ENCODE measurements around the gene NMNAT1. TPM values are rescaled to one million over a fixed set of nuclear protein-coding genes. Genes with fewer than 3 reads are reported as not detected.

Gene NMNAT1
- total RNA-seq, 2 donors from 2014 or later: 5.4 to 7.9 TPM

- H3K4me3 ChIP-seq (ENCODE audit: low read length): peak within 1 kb of the TSS; percentile 86
- peaks cover 16% of the 10 kb centered on the region for H3K36me3 ChIP-seq (ENCODE audit: control insufficient read depth, insufficient read depth, low read length)
- peak within 1 kb of the TSS; percentile 92 for H3K27ac ChIP-seq (ENCODE audit: low read depth, low read length)
- no peaks in the 10 kb centered on the region for H3K27me3 Mint-ChIP-seq (ENCODE audit: insufficient read depth)
- WGBS, 2 experiments (ENCODE audit: insufficient coverage in 1 of 2, insufficient read length in 1 of 2): 0% methylated on average over 15 to 69 of the region's 73 CpGs
- peak; percentile 98 for TF ChIP-seq CTCF (conservative IDR thresholded peaks at IDR 0.05)
- H3K9ac ChIP-seq (ENCODE audit: extremely low read depth, low read length, poor library complexity, severe bottlenecking): peak within 1 kb of the TSS; percentile 89
- no peaks in the 10 kb centered on the region for H3K4me1 ChIP-seq (ENCODE audit: control insufficient read depth, insufficient read depth, low read length)
- no peaks in the 10 kb centered on the region for H3K9me3 ChIP-seq (ENCODE audit: control insufficient read depth, low read length)
- peak within 1 kb of the TSS; percentile 98 for H3K4me3 Mint-ChIP-seq
- peaks cover 20% of the 10 kb centered on the region for H3K36me3 Mint-ChIP-seq (ENCODE audit: low read depth)
- no peaks in the 10 kb centered on the region for H3K27me3 ChIP-seq (ENCODE audit: control insufficient read depth, insufficient read depth, low read length, poor library complexity, severe bottlenecking)
- peak within 1 kb of the TSS; percentile 100 for H3K27ac Mint-ChIP-seq
- DNase-seq: peak; percentile 100
- peaks cover 10% of the 10 kb centered on the region for H3K9me3 Mint-ChIP-seq
- H3K4me1 Mint-ChIP-seq: peaks cover 16% of the 10 kb centered on the region
Observed at GRCh38 chr1:10032590-10033358, 89.5 kb downstream of the NMNAT1 start, which contains the start of gene UBE4B. Gene UBE4B, plus strand, starts transcription at chr1:10032958. Its CDS starts 713 bp downstream, at chr1:10033671.

- Histone ChIP-seq H3K27me3 (ENCODE audit: control insufficient read depth, insufficient read depth, low read length, poor library complexity, severe bottlenecking) (no peaks in the 10 kb centered on the region), H3K36me3 (ENCODE audit: control insufficient read depth, insufficient read depth, low read length) (peaks cover 22% of the 10 kb centered on the region), H3K4me1 (ENCODE audit: control insufficient read depth, insufficient read depth, low read length) (no peaks in the 10 kb centered on the region), H3K9me3 (ENCODE audit: control insufficient read depth, low read length) (no peaks in the 10 kb centered on the region), H3K27ac (ENCODE audit: low read depth, low read length) (peak overlapping the region; percentile 92), H3K9ac (ENCODE audit: extremely low read depth, low read length, poor library complexity, severe bottlenecking) (peak overlapping the region; percentile 89), H3K4me3 (ENCODE audit: low read length) (peak overlapping the region; percentile 86)
- Mint-ChIP-seq H3K4me3 (peak overlapping the region; percentile 98), H3K4me1 (peaks cover 16% of the 10 kb centered on the region), H3K36me3 (ENCODE audit: low read depth) (peaks cover 23% of the 10 kb centered on the region), H3K27me3 (ENCODE audit: insufficient read depth) (no peaks in the 10 kb centered on the region), H3K9me3 (peaks cover 8% of the 10 kb centered on the region), H3K27ac (peak overlapping the region; percentile 100)
- WGBS, 2 experiments (ENCODE audit: insufficient coverage in 1 of 2, insufficient read length in 1 of 2): 0% methylated on average over 10 to 19 of the region's 19 CpGs
- no peak for TF ChIP-seq CTCF (conservative IDR thresholded peaks at IDR 0.05)
- peak; percentile 81 for DNase-seq
Observed at GRCh38 chr1:10033359-10033845, 90.1 kb downstream of the NMNAT1 start.

Small RNA genes lying within 50 kb of the gene (microRNA-seq; reads per million reads assigned to microRNA genes)
- gene MIR5697 (ENCODE audit: borderline microRNAs expressed): not detected

Other genes with a start within 250 kb of the NMNAT1 start
- 100 to 1,000 TPM in 1 of 2 donors, 10 to 100 TPM in 1; 96.6 to 116 TPM for gene CLSTN1, start 119.5 kb upstream of the NMNAT1 start, total RNA-seq
- gene CTNNBIP1, start 33.2 kb upstream of the NMNAT1 start, total RNA-seq: 10 to 100 TPM; 65.0 to 69.5 TPM
- gene LZIC, start 84 bp upstream of the NMNAT1 start, total RNA-seq: 10 to 100 TPM; 27.7 to 40.0 TPM
- 1 to 10 TPM in 1 of 2 donors, under 1 TPM in 1; 0.77 to 2.6 TPM for gene RBP7, start 53.8 kb downstream of the NMNAT1 start, total RNA-seq
- gene UBE4B, start 89.5 kb downstream of the NMNAT1 start, total RNA-seq: 10 to 100 TPM; 62.7 to 73.3 TPM

Data from endodermal cell (in vitro differentiated cells).